Nephron (organoid): ENCODE measurements around the gene ADD3.

Experiments used
- H3K27ac Mint-ChIP-seq, 3 experiments: 2 replicates each; pipeline ENCODE4 v1.8.0; 2020; ENCODE audit warnings: mixed read lengths in 3 of 3, mild to moderate bottlenecking in 2 of 3, moderate library complexity in 1 of 3
- H3K27me3 Mint-ChIP-seq: 2 replicates; pipeline ENCODE4 v1.8.0; 2021; ENCODE audit warnings: low read depth, mild to moderate bottlenecking, moderate library complexity, mixed read lengths
- H3K36me3 Mint-ChIP-seq: 2 replicates; pipeline ENCODE4 v1.8.0; 2020; ENCODE audit warnings: low read depth, mixed read lengths
- H3K4me1 Mint-ChIP-seq: 2 replicates; pipeline ENCODE4 v1.8.0; 2020; ENCODE audit warnings: mixed read lengths
- H3K4me3 Mint-ChIP-seq, 3 experiments: 2 replicates each; pipeline ENCODE4 v1.8.0; 2020; ENCODE audit warnings: mild to moderate bottlenecking in 3 of 3, mixed read lengths in 3 of 3, moderate library complexity in 2 of 3
- H3K9me3 Mint-ChIP-seq: 2 replicates; pipeline ENCODE4 v1.8.0; 2020; ENCODE audit warnings: mixed read lengths
- CTCF ChIP-seq, 3 experiments: fragments of 200-600 bp; sonication (generic); IDR thresholded peaks; one replicate each; pipeline ENCODE4 v1.5.0; 2021; ENCODE audit warnings: antibody characterized with exemption in 3 of 3; ENCODE audit not compliant: unreplicated experiment in 3 of 3

ADD3 gene

GRCh38 chr10:110008518-110009339, 945 bp downstream of the ADD3 start:
- Mint-ChIP-seq H3K27ac (peak overlapping the region in 1 of 3 experiments; percentile 95), H3K4me1 (peaks cover 43% of the 10 kb centered on the region), H3K27me3 (no peaks in the 10 kb centered on the region), H3K9me3 (no peaks in the 10 kb centered on the region), H3K36me3 (no peaks in the 10 kb centered on the region), H3K4me3 (no peak overlapping the region)
- TF ChIP-seq CTCF (IDR thresholded peaks at IDR 0.05; ENCODE audit: unreplicated experiment in 3 of 3), result no peak

GRCh38 chr10:110009736-110010475, 2.1 kb downstream of the ADD3 start:
- Mint-ChIP-seq H3K27me3 (no peaks in the 10 kb centered on the region), H3K27ac (peak overlapping the region in 1 of 3 experiments; percentile 95), H3K4me1 (peaks cover 46% of the 10 kb centered on the region)

GRCh38 chr10:110010486-110011378, 2.9 kb downstream of the ADD3 start:
- H3K27ac Mint-ChIP-seq, result peak overlapping the region in 1 of 3 experiments; percentile 95
- no peaks in the 10 kb centered on the region for H3K27me3 Mint-ChIP-seq
- H3K36me3 Mint-ChIP-seq, result peaks cover 3% of the 10 kb centered on the region
- H3K4me3 Mint-ChIP-seq, result peak overlapping the region; percentile 23 to 68 (median 35)
- peaks cover 47% of the 10 kb centered on the region for H3K4me1 Mint-ChIP-seq
- no peaks in the 10 kb centered on the region for H3K9me3 Mint-ChIP-seq
- no peak for TF ChIP-seq CTCF (IDR thresholded peaks at IDR 0.05; ENCODE audit: unreplicated experiment in 3 of 3)

More at GRCh38 chr10:110009736-110010475, 2.1 kb downstream of the ADD3 start:
- Mint-ChIP-seq H3K36me3 (peaks cover 3% of the 10 kb centered on the region), H3K4me3 (no peak overlapping the region), H3K9me3 (no peaks in the 10 kb centered on the region)
- no peak for TF ChIP-seq CTCF (IDR thresholded peaks at IDR 0.05; ENCODE audit: unreplicated experiment in 3 of 3)

- peaks cover 56% of the 10 kb centered on the region for H3K4me1 Mint-ChIP-seq
- H3K27ac Mint-ChIP-seq, result peak overlapping the region; percentile 62 to 82 (median 82)
- no peaks in the 10 kb centered on the region for H3K9me3 Mint-ChIP-seq
- no peaks in the 10 kb centered on the region for H3K27me3 Mint-ChIP-seq
- H3K36me3 Mint-ChIP-seq, result peaks cover 3% of the 10 kb centered on the region
- TF ChIP-seq CTCF (IDR thresholded peaks at IDR 0.05; ENCODE audit: unreplicated experiment in 3 of 3), result no peak
- peak overlapping the region; percentile 13 to 29 (median 19) for H3K4me3 Mint-ChIP-seq
Measured at GRCh38 chr10:110011681-110012080, 3.9 kb downstream of the ADD3 start.

GRCh38 chr10:110013630-110014293, 6.0 kb downstream of the ADD3 start:
- peaks cover 68% of the 10 kb centered on the region for H3K4me1 Mint-ChIP-seq
- no peaks in the 10 kb centered on the region for H3K9me3 Mint-ChIP-seq
- peaks cover 3% of the 10 kb centered on the region for H3K36me3 Mint-ChIP-seq
- TF ChIP-seq CTCF (IDR thresholded peaks at IDR 0.05; ENCODE audit: unreplicated experiment in 3 of 3), result no peak
- H3K27me3 Mint-ChIP-seq, result no peaks in the 10 kb centered on the region
- H3K4me3 Mint-ChIP-seq, result no peak overlapping the region
- peak overlapping the region in 2 of 3 experiments; percentile 19 to 37 for H3K27ac Mint-ChIP-seq
